GM23248 (cell line): ENCODE data around the gene MAPK4. TPM values are rescaled to one million over a fixed set of nuclear protein-coding genes. Genes with fewer than 3 reads are reported as not detected.

Experiments
- DNase-seq: peaks from one replicate; pipeline ENCODE4 v3.0.0-alpha.2; 2015
- H2AFZ ChIP-seq: fragments of 200-600 bp; sonication (generic); 2 replicates; pipeline ENCODE4 v1.6.1; 2016; ENCODE audit warnings: antibody characterized with exemption
- H3F3A ChIP-seq: fragments of 200-600 bp; sonication (generic); 2 replicates; pipeline ENCODE4 v1.6.1; 2016; ENCODE audit warnings: mild to moderate bottlenecking, antibody characterized with exemption, mixed run types; ENCODE audit not compliant: insufficient read depth
- H3K27ac ChIP-seq: fragments of 200-600 bp; sonication (generic); 2 replicates; pipeline ENCODE4 v1.5.1; 2016; ENCODE audit warnings: mild to moderate bottlenecking
- H3K27me3 ChIP-seq: fragments of 200-600 bp; sonication (generic); replicated peaks from 2 replicates; pipeline ENCODE4 v1.6.1; 2016; ENCODE audit warnings: mild to moderate bottlenecking; ENCODE audit not compliant: insufficient read depth
- H3K36me3 ChIP-seq: fragments of 200-600 bp; sonication (generic); 2 replicates; pipeline ENCODE4 v1.6.1; 2016; ENCODE audit warnings: low read depth, mild to moderate bottlenecking
- H3K4me1 ChIP-seq: fragments of 200-600 bp; sonication (generic); 2 replicates; pipeline ENCODE4 v1.6.1; 2016; ENCODE audit warnings: mild to moderate bottlenecking; ENCODE audit not compliant: insufficient read depth
- H3K4me2 ChIP-seq: fragments of 200-600 bp; sonication (generic); one replicate; pipeline ENCODE4 v1.6.1; 2016; ENCODE audit warnings: mild to moderate bottlenecking; ENCODE audit not compliant: unreplicated experiment
- H3K4me3 ChIP-seq: fragments of 200-600 bp; sonication (generic); 2 replicates; pipeline ENCODE4 v1.5.1; 2016; ENCODE audit warnings: mild to moderate bottlenecking
- H3K79me2 ChIP-seq: fragments of 200-600 bp; sonication (generic); 2 replicates; pipeline ENCODE4 v1.6.1; 2016; ENCODE audit warnings: mild to moderate bottlenecking; ENCODE audit not compliant: insufficient read depth
- H3K9ac ChIP-seq: fragments of 200-600 bp; sonication (generic); 2 replicates; pipeline ENCODE4 v1.6.1; 2016; ENCODE audit warnings: mild to moderate bottlenecking
- H3K9me2 ChIP-seq: fragments of 200-600 bp; sonication (generic); 2 replicates; pipeline ENCODE4 v1.6.1; 2016; ENCODE audit warnings: mixed run types, mild to moderate bottlenecking, moderate library complexity; ENCODE audit not compliant: insufficient read depth
- H3K9me3 ChIP-seq: fragments of 200-600 bp; sonication (generic); one replicate; pipeline ENCODE4 v1.6.1; 2017; ENCODE audit warnings: low read depth
- H4K20me1 ChIP-seq: fragments of 200-600 bp; sonication (generic); 2 replicates; pipeline ENCODE4 v1.6.0; 2016; ENCODE audit not compliant: insufficient read depth
- EZH2 ChIP-seq: fragments of 200-600 bp; sonication (generic); IDR thresholded peaks from 2 replicates; pipeline ENCODE4 v1.6.1; 2018; ENCODE audit warnings: antibody characterized with exemption, mild to moderate bottlenecking; ENCODE audit not compliant: insufficient read depth, poor library complexity, severe bottlenecking
- EZH2phosphoT487 ChIP-seq: fragments of 200-600 bp; sonication (generic); IDR thresholded peaks from 2 replicates; pipeline ENCODE4 v1.6.1; 2018; ENCODE audit warnings: antibody characterized with exemption, moderate library complexity, mild to moderate bottlenecking, low read depth; ENCODE audit not compliant: insufficient read depth
- WGBS, 2 experiments: methylation state at CpG; one replicate each; pipeline ENCODE4 v1.1.6; 2015 to 2017; ENCODE audit warnings: low lambda C conversion rate in 2 of 2, low coverage in 1 of 2; ENCODE audit errors: missing lambda C conversion rate in 2 of 2; 5-methylcytosine and 5-hydroxymethylcytosine counted together
- in situ Hi-C: fragments of 300-500 bp; cut with MboI; formaldehyde crosslinking; loops from 2 replicates; pipeline ENCODE4 v1.15.0; 2020
- polyA plus RNA-seq: library from polyadenylated mRNA; unstranded; fragments of >200 nt; fragmentation: Nextera tagmentation; extraction: Ambion mirVana; gene quantifications from 2 replicates; pipeline ENCODE4 v1.2.1, GENCODE V29; 2016
- total RNA-seq: library from RNA; depleted of rRNA; stranded (reverse); fragments of >200 nt; shearing (Covaris generic); gene quantifications from 2 replicates; pipeline ENCODE4 v1.2.3, GENCODE V29; 2014

MAPK4 gene
- total and polyA plus RNA-seq, 2 experiments from 2014 or later: 0.22 TPM; not detected in 1

DNA sequence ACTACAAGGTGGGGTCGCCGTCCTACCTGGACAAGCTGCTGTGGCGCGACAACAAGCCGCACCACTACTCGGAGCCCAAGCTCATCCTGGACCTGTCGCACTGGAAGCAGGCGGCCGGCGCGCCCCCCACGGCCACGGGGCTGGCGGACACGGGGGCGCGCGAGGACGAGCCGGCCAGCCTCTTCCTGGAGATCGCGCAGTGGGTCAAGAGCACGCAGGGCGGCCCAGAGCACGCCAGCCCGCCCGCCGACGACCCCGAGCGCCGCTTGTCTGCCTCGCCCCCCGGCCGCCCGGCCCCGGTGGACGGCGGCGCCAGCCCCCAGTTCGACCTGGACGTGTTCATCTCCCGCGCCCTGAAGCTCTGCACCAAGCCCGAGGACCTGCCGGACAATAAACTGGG lies 169.5 kb downstream of the MAPK4 start:
- Histone ChIP-seq H3K79me2 (no peaks in the 10 kb centered on the region), H2AFZ (no peak overlapping the region), H3K4me1 (no peaks in the 10 kb centered on the region), H3K9me2 (no peaks in the 10 kb centered on the region), H3K9ac (no peak overlapping the region), H3F3A (no peaks in the 10 kb centered on the region), H3K27ac (no peak overlapping the region), H4K20me1 (no peaks in the 10 kb centered on the region), H3K4me2 (no peak overlapping the region), H3K27me3 (no peaks in the 10 kb centered on the region), H3K4me3 (no peak overlapping the region), H3K9me3 (no peaks in the 10 kb centered on the region), H3K36me3 (no peaks in the 10 kb centered on the region)
- TF ChIP-seq EZH2: no peak
- no peak for TF ChIP-seq EZH2phosphoT487
- no peak for DNase-seq
- WGBS, 2 experiments: 82 to 85% methylated on average over 13 to 45 of the region's 46 CpGs
- in situ Hi-C loops: no loop called here

DNA sequence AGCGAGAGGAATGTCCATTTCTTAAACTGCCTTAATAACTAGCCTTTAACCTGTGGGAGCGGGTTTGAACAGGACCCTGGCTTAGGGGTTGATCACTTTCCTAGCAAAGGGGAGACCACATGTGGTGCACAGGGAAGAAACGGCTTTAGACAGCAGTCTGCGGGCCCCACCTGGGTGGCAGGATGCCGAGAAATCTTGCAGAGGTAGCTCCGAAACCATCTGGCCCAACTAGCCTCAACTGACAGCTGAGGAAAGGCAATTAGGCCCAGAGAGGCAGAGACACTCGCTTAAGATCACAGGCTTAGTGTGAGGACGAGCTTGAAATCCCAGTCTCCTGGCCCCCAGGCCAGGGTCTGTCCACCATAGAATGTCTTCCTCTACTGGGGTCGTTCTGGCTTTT lies 170.1 kb downstream of the MAPK4 start:
- H3K27ac ChIP-seq: no peak overlapping the region
- TF ChIP-seq EZH2phosphoT487 (no peak), EZH2 (no peak)
- no peaks in the 10 kb centered on the region for H3F3A ChIP-seq
- WGBS, 2 experiments: 39 to 54% methylated on average over 9 of the region's 9 CpGs
- no peaks in the 10 kb centered on the region for H3K4me1 ChIP-seq
- H3K36me3 ChIP-seq: no peaks in the 10 kb centered on the region
- in situ Hi-C loops: no loop called here
- no peaks in the 10 kb centered on the region for H3K79me2 ChIP-seq
- H2AFZ ChIP-seq: no peak overlapping the region
- DNase-seq: no peak
- H3K27me3 ChIP-seq: no peaks in the 10 kb centered on the region
- no peak overlapping the region for H3K4me2 ChIP-seq
- no peaks in the 10 kb centered on the region for H3K9me3 ChIP-seq
- no peaks in the 10 kb centered on the region for H4K20me1 ChIP-seq
- H3K9me2 ChIP-seq: no peaks in the 10 kb centered on the region
- H3K4me3 ChIP-seq: no peak overlapping the region
- no peak overlapping the region for H3K9ac ChIP-seq

DNA sequence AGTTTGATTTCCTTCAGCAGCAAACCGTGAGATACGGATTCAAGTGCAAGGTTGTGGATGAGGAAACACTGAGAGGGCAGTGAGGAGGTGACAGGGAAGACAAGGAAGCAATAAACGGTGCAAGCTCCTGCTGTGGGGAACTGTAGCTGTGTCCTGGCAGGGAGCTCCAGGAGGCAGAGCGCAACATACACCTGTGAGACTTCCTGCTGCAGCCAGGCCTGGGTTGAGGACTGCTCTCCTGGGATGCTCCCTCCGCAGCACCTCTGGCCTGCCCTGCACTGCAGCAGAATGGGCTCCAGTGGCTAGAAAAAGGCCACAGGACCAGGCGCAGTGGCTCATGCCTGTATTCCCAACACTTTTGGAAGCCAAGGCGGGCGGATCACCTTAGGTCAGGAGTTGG lies 174.5 kb downstream of the MAPK4 start:
- no peak for TF ChIP-seq EZH2
- no peak for TF ChIP-seq EZH2phosphoT487
- no peak overlapping the region for H3K4me3 ChIP-seq
- H2AFZ ChIP-seq: no peak overlapping the region
- no peak overlapping the region for H3K4me2 ChIP-seq
- no peak overlapping the region for H3K27ac ChIP-seq
- no peak overlapping the region for H3K9ac ChIP-seq
- no peaks in the 10 kb centered on the region for H3K79me2 ChIP-seq
- H3K9me2 ChIP-seq: no peaks in the 10 kb centered on the region
- H3K9me3 ChIP-seq: no peaks in the 10 kb centered on the region
- in situ Hi-C loops: no loop called here
- H3F3A ChIP-seq: no peaks in the 10 kb centered on the region
- H4K20me1 ChIP-seq: no peaks in the 10 kb centered on the region
- H3K36me3 ChIP-seq: no peaks in the 10 kb centered on the region
- DNase-seq: no peak
- 25 to 26% methylated on average over 7 to 8 of the region's 8 CpGs for WGBS, 2 experiments
- H3K27me3 ChIP-seq: no peaks in the 10 kb centered on the region
- no peaks in the 10 kb centered on the region for H3K4me1 ChIP-seq

DNA sequence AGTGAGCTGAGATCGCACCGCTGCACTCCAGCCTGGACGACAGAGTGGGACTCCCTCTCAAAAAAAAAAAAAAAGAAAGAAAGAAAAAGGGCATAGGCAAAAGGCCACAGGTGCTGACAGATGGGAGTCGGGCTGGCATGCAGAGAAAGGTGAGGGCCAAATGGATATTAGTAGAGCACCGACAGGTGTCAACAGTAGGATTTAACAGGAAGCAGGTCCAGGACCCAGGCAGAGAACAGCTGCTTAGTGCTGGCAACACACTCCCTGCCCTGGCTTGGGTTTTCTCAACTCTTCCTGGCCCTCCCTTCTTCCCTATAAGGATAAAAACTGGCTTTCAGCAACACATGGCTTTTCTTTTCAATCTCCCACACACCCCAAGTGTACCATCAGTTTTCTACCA lies 175.0 kb downstream of the MAPK4 start:
- Histone ChIP-seq H3F3A (no peaks in the 10 kb centered on the region), H3K4me3 (no peak overlapping the region), H3K4me2 (no peak overlapping the region), H3K9me2 (no peaks in the 10 kb centered on the region), H3K27me3 (no peaks in the 10 kb centered on the region; the same call in 1 of the 2 replicates), H3K4me1 (no peaks in the 10 kb centered on the region), H3K36me3 (no peaks in the 10 kb centered on the region), H4K20me1 (no peaks in the 10 kb centered on the region), H3K9ac (no peak overlapping the region), H3K9me3 (no peaks in the 10 kb centered on the region), H2AFZ (no peak overlapping the region), H3K79me2 (no peaks in the 10 kb centered on the region), H3K27ac (no peak overlapping the region)
- in situ Hi-C loops: no loop called here
- TF ChIP-seq EZH2phosphoT487: no peak
- no peak for TF ChIP-seq EZH2
- 57 to 59% methylated on average over 4 to 5 of the region's 5 CpGs for WGBS, 2 experiments
- DNase-seq: no peak

DNA sequence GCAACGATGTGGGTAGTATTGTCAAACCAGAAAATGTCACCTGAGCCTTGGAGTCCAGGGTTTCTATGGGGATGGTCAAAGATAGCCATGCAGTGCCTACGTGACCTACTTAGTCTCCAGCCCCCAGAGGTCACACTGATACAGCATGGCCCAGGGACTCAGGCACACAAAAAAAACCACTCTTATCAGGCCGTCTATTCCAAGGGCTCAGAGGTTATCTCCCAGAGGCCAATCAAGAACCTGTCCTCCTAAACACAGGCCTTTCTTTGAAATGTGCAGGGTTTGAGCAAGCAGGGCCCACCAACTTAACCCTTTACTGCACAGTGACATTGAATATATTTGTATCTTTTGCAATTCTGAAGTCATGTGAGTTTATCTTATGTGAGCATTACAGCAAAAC lies 177.2 kb downstream of the MAPK4 start:
- no peaks in the 10 kb centered on the region for H3K9me3 ChIP-seq
- H3K4me2 ChIP-seq: no peak overlapping the region
- no peaks in the 10 kb centered on the region for H3F3A ChIP-seq
- H3K9ac ChIP-seq: no peak overlapping the region
- no peak overlapping the region for H3K27ac ChIP-seq
- TF ChIP-seq EZH2phosphoT487 (no peak), EZH2 (no peak)
- H4K20me1 ChIP-seq: no peaks in the 10 kb centered on the region
- in situ Hi-C loops: no loop called here
- DNase-seq: no peak
- 8 to 17% methylated on average over 3 of the region's 3 CpGs for WGBS, 2 experiments
- no peaks in the 10 kb centered on the region for H3K36me3 ChIP-seq
- H3K27me3 ChIP-seq: no peaks in the 10 kb centered on the region; the same call in 1 of the 2 replicates
- no peak overlapping the region for H2AFZ ChIP-seq
- no peak overlapping the region for H3K4me3 ChIP-seq
- no peaks in the 10 kb centered on the region for H3K79me2 ChIP-seq
- no peaks in the 10 kb centered on the region for H3K9me2 ChIP-seq
- no peaks in the 10 kb centered on the region for H3K4me1 ChIP-seq
